OCI-LY7 (cell line): ENCODE data around the gene MYOC. TPM values are rescaled to one million over a fixed set of nuclear protein-coding genes. Genes with fewer than 3 reads are reported as not detected.

Experiments
- BruUV-seq: library from RNA; stranded (reverse); fragments of 400-500 nt; replicated peaks from 2 replicates; lab custom pipeline; 2021; lab: Mats Ljungman, UMichigan
- CTCF ChIA-PET: fragments of 300-600 bp; sonication (Branson Sonifier 250); formaldehyde crosslinking; loops from one replicate; lab custom pipeline; 2022; ENCODE audit warnings: antibody characterized with exemption; ENCODE audit not compliant: unreplicated experiment; lab: Charles Lee
- POLR2A ChIA-PET: fragments of 300-600 bp; sonication (Branson Sonifier 250); formaldehyde crosslinking; loops from one replicate; lab custom pipeline; 2022; ENCODE audit warnings: antibody characterized with exemption; lab: Charles Lee
- DNase-seq: peaks from one replicate; pipeline ENCODE4 v3.0.0-alpha.2; 2015; ENCODE audit warnings: low spot score
- H2AFZ ChIP-seq: fragments of 200-600 bp; sonication (generic), shearing (Covaris generic); 2 replicates; pipeline ENCODE4 v1.6.1; 2014; ENCODE audit warnings: mild to moderate bottlenecking, antibody characterized with exemption, low read length, moderate library complexity
- H3K27ac ChIP-seq: fragments of 200-600 bp; sonication (generic); 2 replicates; pipeline ENCODE4 v1.5.1; 2014; ENCODE audit warnings: mixed run types, low read depth, mild to moderate bottlenecking, moderate library complexity, low read length, inconsistent platforms; ENCODE audit not compliant: poor library complexity, severe bottlenecking
- H3K36me3 ChIP-seq: fragments of 200-600 bp; sonication (generic); 2 replicates; pipeline ENCODE4 v1.6.1; 2014; ENCODE audit warnings: mild to moderate bottlenecking, antibody characterized with exemption, low read length, moderate library complexity, mixed read lengths; ENCODE audit not compliant: insufficient read depth
- H3K4me1 ChIP-seq: fragments of 200-600 bp; sonication (generic); 2 replicates; pipeline ENCODE4 v1.5.1; 2014; ENCODE audit warnings: mild to moderate bottlenecking, low read length; ENCODE audit not compliant: insufficient read depth, poor library complexity, severe bottlenecking
- H3K4me2 ChIP-seq: fragments of 200-600 bp; sonication (generic); 2 replicates; pipeline ENCODE4 v1.6.1; 2014; ENCODE audit warnings: mild to moderate bottlenecking, low read length
- H3K4me3 ChIP-seq: fragments of 200-600 bp; sonication (generic); 2 replicates; pipeline ENCODE4 v1.5.1; 2014; ENCODE audit warnings: mild to moderate bottlenecking, low read depth, low read length; ENCODE audit not compliant: poor library complexity, severe bottlenecking
- H3K79me2 ChIP-seq: fragments of 200-600 bp; sonication (generic); 2 replicates; pipeline ENCODE4 v1.6.1; 2016; ENCODE audit warnings: low read depth, mild to moderate bottlenecking, low read length, moderate library complexity, mixed read lengths; ENCODE audit not compliant: insufficient read depth
- H3K9me2 ChIP-seq: fragments of 200-600 bp; sonication (generic); 2 replicates; pipeline ENCODE4 v1.6.1; 2016; ENCODE audit warnings: mild to moderate bottlenecking, low read length, mixed read lengths; ENCODE audit not compliant: insufficient read depth
- H3K9me3 ChIP-seq: fragments of 200-600 bp; sonication (generic); 2 replicates; pipeline ENCODE4 v1.6.1; 2014; ENCODE audit warnings: mild to moderate bottlenecking, mixed run types, low read length, mixed read lengths
- H4K20me1 ChIP-seq: fragments of 200-600 bp; sonication (generic); 2 replicates; pipeline ENCODE4 v1.6.1; 2014; ENCODE audit warnings: mild to moderate bottlenecking, antibody characterized with exemption, low read length, moderate library complexity, mixed read lengths; ENCODE audit not compliant: insufficient read depth
- CTCF ChIP-seq: fragments of 200-600 bp; sonication (generic); conservative IDR thresholded peaks from 2 replicates; pipeline ENCODE4 v1.5.1; 2014; ENCODE audit warnings: mild to moderate bottlenecking, antibody characterized with exemption, low read length, moderate library complexity, mixed read lengths
- EZH2phosphoT487 ChIP-seq: fragments of 200-600 bp; sonication (generic); IDR thresholded peaks from 2 replicates; pipeline ENCODE4 v1.6.1; 2018; ENCODE audit warnings: low read depth, borderline replicate concordance, mild to moderate bottlenecking, mixed run types, antibody characterized with exemption, low read length, moderate library complexity, mixed read lengths
- intact Hi-C: fragments of 100-400 bp; cut with micrococcal nuclease; formaldehyde crosslinking; loops from one replicate; pipeline ENCODE4 v1.10.0; 2022; ENCODE audit not compliant: unreplicated experiment
- total RNA-seq, 2 experiments: library from RNA; depleted of rRNA in 1 of 2; stranded (reverse); fragments of >200 nt in 1 of 2; shearing (Covaris generic) in 1 of 2; gene quantifications; 2 replicates each; pipeline ENCODE4 v1.2.3, GENCODE V29; 2014 to 2022

Gene MYOC
- total RNA-seq, 2 experiments from 2014 or later, result not detected

DNA sequence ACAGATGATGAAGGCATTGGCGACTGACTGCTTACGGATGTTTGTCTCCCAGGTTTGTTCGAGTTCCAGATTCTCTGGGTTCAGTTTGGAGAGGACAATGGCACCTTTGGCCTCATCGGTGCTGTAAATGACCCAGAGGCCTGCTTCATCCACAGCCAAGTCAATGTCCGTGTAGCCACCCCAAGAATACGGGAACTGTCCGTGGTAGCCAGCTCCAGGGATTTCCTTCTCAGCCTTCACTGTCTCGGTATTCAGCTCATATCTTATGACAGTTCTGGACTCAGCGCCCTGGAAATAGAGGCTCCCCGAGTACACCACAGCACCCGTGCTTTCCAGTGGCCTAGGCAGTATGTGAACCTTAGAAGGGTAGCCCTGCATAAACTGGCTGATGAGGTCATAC, 16.3 kb downstream of the MYOC start:
- Histone ChIP-seq H2AFZ (no peak overlapping the region), H3K9me3 (no peaks in the 10 kb centered on the region), H3K4me3 (no peak overlapping the region), H3K4me2 (no peak overlapping the region), H4K20me1 (no peaks in the 10 kb centered on the region), H3K79me2 (no peaks in the 10 kb centered on the region), H3K36me3 (no peaks in the 10 kb centered on the region), H3K4me1 (no peaks in the 10 kb centered on the region), H3K9me2 (no peaks in the 10 kb centered on the region), H3K27ac (no peak overlapping the region)
- BruUV-seq, result no TSS peak
- CTCF ChIA-PET, result no interaction called here
- TF ChIP-seq CTCF (no peak), EZH2phosphoT487 (no peak)
- DNase-seq, result no peak
- POLR2A ChIA-PET, result no interaction called here
- intact Hi-C loops, result no loop called here

DNA sequence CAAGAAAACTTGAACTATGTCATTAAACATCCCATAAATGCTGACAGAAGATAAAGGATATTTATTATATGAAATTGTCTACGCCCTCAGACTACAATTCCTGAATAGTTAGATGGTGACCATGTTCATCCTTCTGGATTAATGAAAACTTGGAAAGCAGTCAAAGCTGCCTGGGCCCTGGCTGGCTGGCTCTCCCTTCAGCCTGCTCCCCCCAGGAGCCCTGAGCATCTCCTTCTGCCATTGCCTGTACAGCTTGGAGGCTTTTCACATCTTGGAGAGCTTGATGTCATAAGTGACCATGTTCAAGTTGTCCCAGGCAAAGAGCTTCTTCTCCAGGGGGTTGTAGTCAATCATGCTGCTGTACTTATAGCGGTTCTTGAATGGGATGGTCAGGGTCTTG, 16.8 kb downstream of the MYOC start:
- no peak overlapping the region for H3K27ac ChIP-seq
- H3K4me1 ChIP-seq, result no peaks in the 10 kb centered on the region
- POLR2A ChIA-PET, result interaction anchor here (0.6 kb wide), 1 partner anchor 997 kb away, joined by 3 read pairs; no protein-coding TSS in a partner anchor
- H3K36me3 ChIP-seq, result no peaks in the 10 kb centered on the region
- BruUV-seq, result no TSS peak
- intact Hi-C loops, result no loop called here
- no peaks in the 10 kb centered on the region for H3K79me2 ChIP-seq
- H2AFZ ChIP-seq, result no peak overlapping the region
- H3K4me2 ChIP-seq, result no peak overlapping the region
- H3K9me2 ChIP-seq, result no peaks in the 10 kb centered on the region
- CTCF ChIA-PET, result no interaction called here
- no peak overlapping the region for H3K4me3 ChIP-seq
- H4K20me1 ChIP-seq, result no peaks in the 10 kb centered on the region
- no peak for DNase-seq
- no peak for TF ChIP-seq CTCF
- TF ChIP-seq EZH2phosphoT487, result no peak
- no peaks in the 10 kb centered on the region for H3K9me3 ChIP-seq

- Histone ChIP-seq H3K36me3 (no peaks in the 10 kb centered on the region), H3K79me2 (no peaks in the 10 kb centered on the region), H3K4me2 (no peak overlapping the region), H3K9me3 (no peaks in the 10 kb centered on the region), H3K27ac (no peak overlapping the region), H3K9me2 (no peaks in the 10 kb centered on the region), H3K4me3 (no peak overlapping the region), H4K20me1 (no peaks in the 10 kb centered on the region), H2AFZ (no peak overlapping the region), H3K4me1 (no peaks in the 10 kb centered on the region)
- TF ChIP-seq CTCF (no peak), EZH2phosphoT487 (no peak)
- DNase-seq, result no peak
- no TSS peak for BruUV-seq
- ChIA-PET CTCF (no interaction called here), POLR2A (no interaction called here)
- intact Hi-C loops, result no loop called here
Observed at GRCh38 chr1:171628225-171628624, 24.3 kb downstream of the MYOC start.
